Astrocyte (in vitro differentiated cells and primary cell): ENCODE measurements around the gene PRPS1L1. TPM values are rescaled to one million over a fixed set of nuclear protein-coding genes. Genes with fewer than 3 reads are reported as not detected.

Experiments
- DNase-seq: peaks from one replicate; pipeline ENCODE4 v3.0.0-alpha.2; 2010; ENCODE audit warnings: low read depth
- FAIRE-seq: peaks from 2 replicates; lab custom pipeline; 2011; peaks lifted over from hg19 to GRCh38; lab: Jason Lieb, UNC
- H2AFZ ChIP-seq: 2 replicates; pipeline ENCODE4 v1.6.0; 2012; ENCODE audit warnings: low read depth, low read length, inconsistent platforms
- H3K27ac ChIP-seq: 2 replicates; pipeline ENCODE4 v1.5.1; 2011; ENCODE audit warnings: low read depth, low read length, inconsistent platforms
- H3K27me3 ChIP-seq: 2 replicates; pipeline ENCODE4 v1.6.0; 2011; ENCODE audit warnings: low read length, inconsistent platforms; ENCODE audit not compliant: insufficient read depth
- H3K36me3 ChIP-seq: 2 replicates; pipeline ENCODE4 v1.5.1; 2011; ENCODE audit warnings: low read length, inconsistent platforms; ENCODE audit not compliant: insufficient read depth
- H3K4me1 ChIP-seq: 2 replicates; pipeline ENCODE4 v1.5.1; 2011; ENCODE audit warnings: low read length, inconsistent platforms; ENCODE audit not compliant: insufficient read depth
- H3K4me2 ChIP-seq: 2 replicates; pipeline ENCODE4 v1.6.0; 2012; ENCODE audit warnings: low read length, inconsistent platforms
- H3K4me3 ChIP-seq: 2 replicates; pipeline ENCODE4 v1.5.1; 2011; ENCODE audit warnings: low read depth, mild to moderate bottlenecking, low read length, inconsistent platforms; ENCODE audit not compliant: insufficient read depth
- H3K79me2 ChIP-seq: 2 replicates; pipeline ENCODE4 v1.6.0; 2012; ENCODE audit warnings: mild to moderate bottlenecking, low read length, inconsistent platforms; ENCODE audit not compliant: insufficient read depth
- H3K9ac ChIP-seq: 2 replicates; pipeline ENCODE4 v1.6.0; 2012; ENCODE audit warnings: mild to moderate bottlenecking, low read length, inconsistent platforms
- H3K9me3 ChIP-seq: 2 replicates; pipeline ENCODE4 v1.5.1; 2012; ENCODE audit warnings: low read depth, mild to moderate bottlenecking, low read length, inconsistent platforms; ENCODE audit not compliant: insufficient read depth
- H4K20me1 ChIP-seq: 2 replicates; pipeline ENCODE4 v1.6.0; 2012; ENCODE audit warnings: low read length, inconsistent platforms; ENCODE audit not compliant: insufficient read depth
- H3K27ac Mint-ChIP-seq: one replicate; pipeline ENCODE4 v1.8.0; 2021; ENCODE audit warnings: mild to moderate bottlenecking, mixed read lengths; ENCODE audit not compliant: unreplicated experiment
- H3K27me3 Mint-ChIP-seq: one replicate; pipeline ENCODE4 v1.8.0; 2021; ENCODE audit warnings: low read depth, mixed read lengths; ENCODE audit not compliant: unreplicated experiment
- H3K36me3 Mint-ChIP-seq: one replicate; pipeline ENCODE4 v1.8.0; 2021; ENCODE audit warnings: low read depth, mixed read lengths; ENCODE audit not compliant: unreplicated experiment
- H3K4me1 Mint-ChIP-seq: one replicate; pipeline ENCODE4 v1.8.0; 2021; ENCODE audit warnings: low read depth, mixed read lengths; ENCODE audit not compliant: unreplicated experiment
- H3K4me3 Mint-ChIP-seq: one replicate; pipeline ENCODE4 v1.8.0; 2021; ENCODE audit warnings: mild to moderate bottlenecking, moderate library complexity, mixed read lengths; ENCODE audit not compliant: unreplicated experiment
- H3K9me3 Mint-ChIP-seq: one replicate; pipeline ENCODE4 v1.8.0; 2021; ENCODE audit warnings: mild to moderate bottlenecking, mixed read lengths; ENCODE audit not compliant: unreplicated experiment
- EZH2 ChIP-seq: IDR thresholded peaks from 2 replicates; pipeline ENCODE4 v1.6.1; 2012; ENCODE audit warnings: mild to moderate bottlenecking, low read length, inconsistent platforms; ENCODE audit not compliant: insufficient read depth
- total RNA-seq: library from RNA; stranded (reverse); gene quantifications from 2 replicates; pipeline ENCODE4 v1.2.1, GENCODE V29; 2021
- TF ChIP-seq, protein P1 (sequence below): IDR thresholded peaks from 2 replicates; pipeline ENCODE4 v1.5.1; 2011; ENCODE audit warnings: low read depth, mild to moderate bottlenecking, inconsistent platforms, low read length, moderate library complexity; ENCODE audit not compliant: insufficient read depth

Gene PRPS1L1
- total RNA-seq, 1 donor from 2014 or later = not detected

DNA sequence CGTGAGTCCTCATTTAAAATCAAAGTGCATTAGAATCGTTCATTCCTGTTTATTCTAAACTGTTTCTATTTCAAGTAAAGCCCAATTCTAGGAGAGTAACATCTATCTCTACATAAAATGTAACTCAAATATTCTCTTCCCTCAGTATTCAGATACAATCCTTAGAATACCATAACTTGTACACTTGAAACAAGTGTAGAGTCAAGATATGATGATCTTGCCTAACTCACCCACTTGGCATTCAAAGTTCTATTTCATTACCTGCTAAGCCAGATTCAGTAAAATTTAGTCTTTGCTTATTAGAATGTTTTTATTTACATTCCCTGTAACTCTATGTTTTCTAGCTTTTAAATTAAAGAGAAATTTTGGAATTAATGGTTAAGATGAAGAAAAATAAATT, 31.6 kb downstream of the PRPS1L1 start:
- Mint-ChIP-seq H3K4me3 (no peak overlapping the region), H3K9me3 (no peaks in the 10 kb centered on the region), H3K27me3 (no peaks in the 10 kb centered on the region), H3K36me3 (no peaks in the 10 kb centered on the region), H3K27ac (no peak overlapping the region), H3K4me1 (no peaks in the 10 kb centered on the region)
- H3K9ac ChIP-seq = no peak overlapping the region
- H3K27me3 ChIP-seq = no peaks in the 10 kb centered on the region
- no peak overlapping the region for H3K4me3 ChIP-seq
- H3K36me3 ChIP-seq = no peaks in the 10 kb centered on the region
- no peak overlapping the region for H3K4me2 ChIP-seq
- no peaks in the 10 kb centered on the region for H3K4me1 ChIP-seq
- TF ChIP-seq, protein P1, sequence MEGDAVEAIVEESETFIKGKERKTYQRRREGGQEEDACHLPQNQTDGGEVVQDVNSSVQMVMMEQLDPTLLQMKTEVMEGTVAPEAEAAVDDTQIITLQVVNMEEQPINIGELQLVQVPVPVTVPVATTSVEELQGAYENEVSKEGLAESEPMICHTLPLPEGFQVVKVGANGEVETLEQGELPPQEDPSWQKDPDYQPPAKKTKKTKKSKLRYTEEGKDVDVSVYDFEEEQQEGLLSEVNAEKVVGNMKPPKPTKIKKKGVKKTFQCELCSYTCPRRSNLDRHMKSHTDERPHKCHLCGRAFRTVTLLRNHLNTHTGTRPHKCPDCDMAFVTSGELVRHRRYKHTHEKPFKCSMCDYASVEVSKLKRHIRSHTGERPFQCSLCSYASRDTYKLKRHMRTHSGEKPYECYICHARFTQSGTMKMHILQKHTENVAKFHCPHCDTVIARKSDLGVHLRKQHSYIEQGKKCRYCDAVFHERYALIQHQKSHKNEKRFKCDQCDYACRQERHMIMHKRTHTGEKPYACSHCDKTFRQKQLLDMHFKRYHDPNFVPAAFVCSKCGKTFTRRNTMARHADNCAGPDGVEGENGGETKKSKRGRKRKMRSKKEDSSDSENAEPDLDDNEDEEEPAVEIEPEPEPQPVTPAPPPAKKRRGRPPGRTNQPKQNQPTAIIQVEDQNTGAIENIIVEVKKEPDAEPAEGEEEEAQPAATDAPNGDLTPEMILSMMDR = no peak
- no peak for TF ChIP-seq EZH2
- no peaks in the 10 kb centered on the region for H3K79me2 ChIP-seq
- FAIRE-seq (no peak), DNase-seq (no peak)
- H4K20me1 ChIP-seq = no peaks in the 10 kb centered on the region
- H3K27ac ChIP-seq = no peak overlapping the region
- H3K9me3 ChIP-seq = peaks cover 3% of the 10 kb centered on the region
- no peak overlapping the region for H2AFZ ChIP-seq

DNA sequence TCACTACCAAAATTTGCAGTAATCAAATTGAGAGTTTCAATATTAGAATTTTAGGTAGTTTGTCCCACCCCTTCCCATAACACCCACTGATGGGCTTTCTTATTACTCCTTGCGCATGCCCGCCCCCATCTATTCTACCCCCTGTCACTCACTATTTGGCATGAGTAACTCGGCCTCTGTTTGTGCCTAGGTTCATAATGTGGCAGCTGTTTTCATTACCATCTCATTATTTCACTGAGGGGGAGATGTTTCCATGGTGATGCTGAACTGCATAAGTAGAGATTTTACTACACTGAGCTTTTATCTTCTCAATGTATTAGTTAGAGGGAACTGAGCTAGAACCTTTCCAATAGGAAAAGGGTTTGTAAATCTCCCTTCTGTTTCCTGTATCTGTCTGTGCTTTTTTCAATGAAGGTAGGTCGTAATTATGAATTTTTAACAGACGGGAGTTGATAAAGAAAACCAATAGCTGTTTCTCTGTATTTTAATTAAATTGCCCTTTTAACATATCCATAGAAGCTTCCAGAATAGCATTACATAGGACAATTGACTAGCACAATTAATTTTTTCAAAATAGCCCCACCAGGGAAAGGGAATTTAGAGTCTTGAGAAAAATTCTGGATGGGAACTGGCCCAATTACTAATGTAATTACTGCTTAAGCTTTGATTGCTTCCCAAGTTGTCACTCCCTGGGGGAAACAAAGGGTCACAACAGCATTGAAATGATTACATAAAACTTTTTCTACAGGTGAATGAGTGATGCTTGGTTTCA, 33.4 kb downstream of the PRPS1L1 start:
- Histone ChIP-seq H3K36me3 (no peaks in the 10 kb centered on the region), H2AFZ (no peak overlapping the region), H3K9me3 (peaks cover 3% of the 10 kb centered on the region), H3K27ac (no peak overlapping the region), H3K4me2 (no peak overlapping the region), H3K4me1 (no peaks in the 10 kb centered on the region), H3K79me2 (no peaks in the 10 kb centered on the region), H3K4me3 (no peak overlapping the region), H3K27me3 (no peaks in the 10 kb centered on the region), H3K9ac (no peak overlapping the region), H4K20me1 (no peaks in the 10 kb centered on the region)
- Mint-ChIP-seq H3K4me3 (no peak overlapping the region), H3K9me3 (no peaks in the 10 kb centered on the region), H3K27me3 (no peaks in the 10 kb centered on the region), H3K36me3 (no peaks in the 10 kb centered on the region), H3K27ac (no peak overlapping the region), H3K4me1 (no peaks in the 10 kb centered on the region)
- no peak for DNase-seq
- TF ChIP-seq, protein P1 = no peak
- TF ChIP-seq EZH2 = no peak
- FAIRE-seq = no peak
